GM12865 (cell line): Measurements from ENCODE around the gene GGN.

ENCODE experiments used
- DNase-seq: peaks from one replicate; pipeline ENCODE4 v3.0.0; 2010; ENCODE audit warnings: low read depth
- H3K4me3 ChIP-seq: 2 replicates; pipeline ENCODE4 v1.5.1; 2011; ENCODE audit warnings: mild to moderate bottlenecking, low read depth, low read length, control low read depth
- TF ChIP-seq, protein P1 (sequence below): IDR thresholded peaks from 2 replicates; pipeline ENCODE4 v1.5.1; 2011; ENCODE audit warnings: low read length, control low read depth, low read depth, inconsistent platforms; ENCODE audit not compliant: insufficient read depth; ENCODE audit errors: missing control alignments

Gene GGN

DNA sequence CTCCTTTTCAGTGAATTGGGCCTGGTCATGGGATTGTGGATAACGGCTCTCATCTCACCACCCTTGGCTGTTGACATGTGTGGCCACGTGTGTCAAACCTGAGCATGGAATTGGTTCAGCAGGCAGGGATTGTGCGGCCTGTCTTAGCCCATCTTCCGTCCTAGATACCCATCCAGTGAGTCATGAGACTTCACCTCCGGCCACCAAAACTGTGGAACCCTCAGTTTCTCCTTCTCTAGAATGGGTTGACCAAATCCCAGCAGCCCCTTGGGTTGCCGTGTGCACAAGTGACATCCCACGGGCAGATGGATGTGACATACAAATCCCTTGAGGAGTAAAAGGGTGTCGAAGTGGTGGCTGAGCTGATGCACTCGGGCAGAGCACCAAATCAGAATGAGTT lies 6.7 kb downstream of the GGN start:
- TF ChIP-seq, protein P1, sequence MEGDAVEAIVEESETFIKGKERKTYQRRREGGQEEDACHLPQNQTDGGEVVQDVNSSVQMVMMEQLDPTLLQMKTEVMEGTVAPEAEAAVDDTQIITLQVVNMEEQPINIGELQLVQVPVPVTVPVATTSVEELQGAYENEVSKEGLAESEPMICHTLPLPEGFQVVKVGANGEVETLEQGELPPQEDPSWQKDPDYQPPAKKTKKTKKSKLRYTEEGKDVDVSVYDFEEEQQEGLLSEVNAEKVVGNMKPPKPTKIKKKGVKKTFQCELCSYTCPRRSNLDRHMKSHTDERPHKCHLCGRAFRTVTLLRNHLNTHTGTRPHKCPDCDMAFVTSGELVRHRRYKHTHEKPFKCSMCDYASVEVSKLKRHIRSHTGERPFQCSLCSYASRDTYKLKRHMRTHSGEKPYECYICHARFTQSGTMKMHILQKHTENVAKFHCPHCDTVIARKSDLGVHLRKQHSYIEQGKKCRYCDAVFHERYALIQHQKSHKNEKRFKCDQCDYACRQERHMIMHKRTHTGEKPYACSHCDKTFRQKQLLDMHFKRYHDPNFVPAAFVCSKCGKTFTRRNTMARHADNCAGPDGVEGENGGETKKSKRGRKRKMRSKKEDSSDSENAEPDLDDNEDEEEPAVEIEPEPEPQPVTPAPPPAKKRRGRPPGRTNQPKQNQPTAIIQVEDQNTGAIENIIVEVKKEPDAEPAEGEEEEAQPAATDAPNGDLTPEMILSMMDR: no peak
- DNase-seq: no peak
- H3K4me3 ChIP-seq: no peak overlapping the region

DNA sequence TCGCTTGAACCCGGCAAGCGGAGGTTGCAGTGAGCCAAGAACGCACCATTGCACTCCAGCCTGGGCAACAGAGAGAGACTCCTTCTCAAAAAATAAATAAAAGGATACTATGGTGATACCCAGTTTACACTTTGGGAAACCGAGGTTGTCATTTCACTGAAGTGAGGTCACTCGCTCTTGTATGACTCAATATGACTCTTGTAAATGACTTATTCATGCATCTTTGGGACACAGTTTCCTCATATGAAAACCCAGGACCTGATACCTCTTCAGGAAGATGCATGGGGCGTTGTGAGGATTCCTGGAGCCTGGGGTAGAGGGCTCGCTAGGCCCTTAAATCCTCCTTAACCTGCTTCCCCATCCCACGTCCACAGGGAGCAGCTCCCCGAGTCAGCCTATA lies 9.0 kb downstream of the GGN start:
- TF ChIP-seq, protein P1: no peak

DNA sequence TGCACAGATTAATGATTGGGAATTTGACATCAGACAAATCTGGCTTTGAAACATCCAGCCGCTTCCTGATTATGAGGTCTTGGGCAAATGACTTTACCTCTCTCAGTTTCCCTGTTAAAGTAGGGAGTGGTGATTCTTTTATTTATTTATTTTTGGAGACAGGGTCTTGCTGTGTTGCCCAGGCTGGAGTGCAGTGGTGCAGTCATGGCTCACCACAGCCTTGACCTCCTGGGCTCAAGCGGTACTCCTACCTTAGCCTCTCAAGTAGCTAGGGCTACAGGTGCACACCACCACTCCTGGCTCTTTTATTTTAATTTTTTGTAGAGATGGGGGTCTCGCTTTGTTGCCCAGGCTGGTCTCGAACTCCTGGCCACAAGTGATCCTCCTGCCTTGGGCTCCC lies 10.8 kb downstream of the GGN start:
- TF ChIP-seq, protein P1: no peak
- no peak for DNase-seq
- H3K4me3 ChIP-seq: no peak overlapping the region

More for the DNA sequence above, 9.0 kb downstream of the GGN start:
- H3K4me3 ChIP-seq: no peak overlapping the region
- no peak for DNase-seq

DNA sequence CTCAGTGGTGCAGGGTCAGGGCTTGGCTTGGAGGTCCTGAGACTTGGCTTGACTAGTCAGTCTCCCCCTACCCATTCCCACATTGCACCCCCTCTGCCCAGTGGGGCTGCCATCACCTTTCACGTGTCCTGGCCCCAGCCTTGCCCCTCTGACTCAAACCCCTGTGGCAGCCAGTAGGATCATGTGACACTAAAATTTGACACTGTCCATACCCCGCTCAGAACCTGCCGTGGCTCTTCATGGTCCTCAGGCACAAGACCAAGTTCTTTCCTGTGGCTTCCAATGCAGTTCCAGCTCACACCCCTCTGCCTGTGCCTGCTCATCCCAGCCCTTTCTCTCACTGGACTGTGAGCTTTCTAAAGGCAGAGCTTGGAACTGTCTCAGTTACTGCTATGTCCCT lies 11.3 kb downstream of the GGN start:
- DNase-seq: no peak
- H3K4me3 ChIP-seq: no peak overlapping the region
- TF ChIP-seq, protein P1: no peak

DNA sequence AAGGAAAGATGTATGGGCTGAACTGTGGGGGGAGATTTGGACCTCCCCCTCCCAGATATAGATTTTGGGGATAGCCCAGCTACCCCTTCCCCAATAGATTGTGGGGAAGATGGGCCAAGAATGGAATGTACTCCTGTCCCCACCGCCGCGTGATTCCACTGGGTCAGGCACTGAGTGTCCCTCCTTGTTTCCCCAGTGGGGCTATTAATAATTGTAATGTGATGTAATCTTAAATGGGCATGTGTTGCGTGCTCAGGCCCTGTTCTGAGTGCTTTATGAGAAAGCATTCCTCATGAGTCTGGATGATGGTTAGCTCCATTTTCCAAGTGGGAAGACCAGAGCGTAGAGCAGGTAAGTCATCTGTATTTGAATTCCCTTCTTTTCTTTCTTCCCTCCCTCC lies 12.1 kb downstream of the GGN start:
- H3K4me3 ChIP-seq: peak overlapping the region; percentile 99
- TF ChIP-seq, protein P1: no peak
- no peak for DNase-seq

DNA sequence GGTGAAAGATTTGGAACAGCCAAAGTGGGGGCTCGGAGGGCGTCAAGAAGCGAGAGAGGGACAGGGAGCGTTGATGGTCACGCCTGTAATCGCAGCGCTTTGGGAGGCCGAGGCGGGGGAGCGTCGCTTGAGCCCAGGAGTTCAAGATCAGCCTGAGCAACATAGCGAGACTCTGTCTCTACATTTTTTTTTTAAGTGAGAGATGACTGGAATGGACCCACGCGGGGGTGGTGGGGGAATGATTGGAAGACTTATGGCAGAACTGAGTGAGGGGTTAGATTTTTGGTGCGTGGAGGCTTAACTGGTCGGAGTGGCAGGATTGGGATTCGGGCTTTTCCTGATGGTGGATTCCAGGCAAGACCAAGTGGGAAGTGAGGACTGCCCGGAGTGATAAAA lies 12.7 kb downstream of the GGN start:
- peak overlapping the region; percentile 99 for H3K4me3 ChIP-seq
- TF ChIP-seq, protein P1: no peak
- DNase-seq: no peak

DNA sequence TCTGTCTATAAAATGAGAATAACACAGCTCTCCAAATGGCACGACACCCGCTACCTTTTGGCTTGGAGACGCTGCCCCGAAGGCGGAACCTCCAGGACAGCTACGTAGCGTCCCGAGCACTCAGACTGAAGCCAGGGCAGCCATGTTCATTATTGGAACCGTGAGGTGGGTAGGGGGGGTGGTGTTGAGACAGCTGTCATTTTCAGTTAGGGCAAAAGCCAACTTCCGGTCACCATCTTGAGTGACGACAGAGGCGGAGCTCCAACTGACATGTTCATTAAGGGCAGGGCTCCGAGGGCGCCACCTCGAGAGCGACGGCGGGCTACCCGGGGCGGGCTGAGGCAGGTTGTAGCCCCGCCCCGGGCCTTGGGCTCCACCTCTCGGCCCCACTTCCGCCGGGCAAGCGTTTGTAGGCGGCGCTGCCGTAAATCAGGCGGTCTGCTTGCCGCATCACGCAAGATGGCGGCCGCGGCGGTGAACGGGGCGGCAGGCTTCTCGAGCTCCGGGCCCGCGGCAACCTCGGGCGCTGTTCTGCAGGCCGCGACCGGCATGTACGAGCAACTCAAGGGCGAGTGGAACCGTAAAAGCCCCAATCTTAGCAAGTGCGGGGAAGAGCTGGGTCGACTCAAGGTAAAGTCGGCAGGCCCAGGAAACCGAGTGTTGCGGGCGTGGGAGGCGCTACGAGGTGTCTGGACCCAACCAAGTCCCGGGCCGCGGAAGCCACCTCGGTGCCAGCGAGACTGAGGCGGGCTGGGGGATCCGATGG lies 13.3 kb downstream of the GGN start, which contains the start of gene PSMD8:
Gene PSMD8, plus strand, starts transcription at position 240 of the 766 bp plus-strand sequence. Its CDS starts 31 bp downstream, at position 271.
- TF ChIP-seq, protein P1: no peak
- peak within 1 kb of the TSS; percentile 99 for H3K4me3 ChIP-seq
- DNase-seq: peak; percentile 100
